GM23338 (cell line): Measurements from ENCODE around the gene CPEB3. TPM values are rescaled to one million over a fixed set of nuclear protein-coding genes. Genes with fewer than 3 reads are reported as not detected.

ENCODE experiments used
- ATAC-seq: fragments of 200-7000 bp; cut with Tn5 transposase; 3 replicates; pipeline ENCODE4 v1.9.1; 2020
- DNase-seq: peaks from one replicate; pipeline ENCODE4 v3.0.0-alpha.2; 2015; ENCODE audit warnings: low spot score
- H2AFZ ChIP-seq: fragments of 200-600 bp; sonication (generic); 2 replicates; pipeline ENCODE4 v1.8.0; 2016; ENCODE audit warnings: antibody characterized with exemption, mild to moderate bottlenecking, moderate library complexity
- H3F3A ChIP-seq: fragments of 200-600 bp; sonication (generic); replicated peaks from 2 replicates; pipeline ENCODE4 v1.8.0; 2017; ENCODE audit warnings: antibody characterized with exemption, mixed run types, low read depth
- H3K27ac ChIP-seq: fragments of 200-600 bp; sonication (generic); 2 replicates; pipeline ENCODE4 v1.6.1; 2016; ENCODE audit warnings: low read depth
- H3K27me3 ChIP-seq: fragments of 200-600 bp; sonication (generic); 2 replicates; pipeline ENCODE4 v1.8.0; 2016; ENCODE audit warnings: mild to moderate bottlenecking, mixed run types, moderate library complexity; ENCODE audit not compliant: insufficient read depth
- H3K36me3 ChIP-seq: fragments of 200-600 bp; sonication (generic); 2 replicates; pipeline ENCODE4 v1.8.0; 2016; ENCODE audit warnings: mild to moderate bottlenecking; ENCODE audit not compliant: insufficient read depth
- H3K4me1 ChIP-seq: fragments of 200-600 bp; sonication (generic); 2 replicates; pipeline ENCODE4 v1.8.0; 2016; ENCODE audit warnings: mild to moderate bottlenecking, moderate library complexity; ENCODE audit not compliant: insufficient read depth
- H3K4me2 ChIP-seq: fragments of 200-600 bp; sonication (generic); 2 replicates; pipeline ENCODE4 v1.7.1; 2017; ENCODE audit warnings: mixed run types
- H3K4me3 ChIP-seq: fragments of 200-600 bp; sonication (generic); 2 replicates; pipeline ENCODE4 v1.6.1; 2016; ENCODE audit warnings: mixed run types
- H3K79me2 ChIP-seq: fragments of 200-600 bp; sonication (generic); replicated peaks from 2 replicates; pipeline ENCODE4 v1.8.0; 2017; ENCODE audit warnings: mild to moderate bottlenecking; ENCODE audit not compliant: insufficient read depth
- H3K9me2 ChIP-seq: fragments of 200-600 bp; sonication (generic); 2 replicates; pipeline ENCODE4 v1.8.0; 2017; ENCODE audit not compliant: insufficient read depth
- H4K20me1 ChIP-seq: fragments of 200-600 bp; sonication (generic); replicated peaks from 2 replicates; pipeline ENCODE4 v1.8.0; 2017; ENCODE audit warnings: mild to moderate bottlenecking; ENCODE audit not compliant: insufficient read depth
- H3K27ac Mint-ChIP-seq: 2 replicates; pipeline ENCODE4 v1.8.0; 2020; ENCODE audit warnings: inconsistent platforms, mild to moderate bottlenecking, moderate library complexity, mixed read lengths
- H3K27me3 Mint-ChIP-seq: 3 replicates; pipeline ENCODE4 v1.8.0; 2022; ENCODE audit warnings: low read depth, mild to moderate bottlenecking, moderate library complexity, mixed read lengths, inconsistent platforms; ENCODE audit not compliant: insufficient read depth, poor library complexity
- H3K36me3 Mint-ChIP-seq: 3 replicates; pipeline ENCODE4 v1.8.0; 2021; ENCODE audit warnings: low read depth, mild to moderate bottlenecking, inconsistent platforms, moderate library complexity, mixed read lengths
- H3K4me1 Mint-ChIP-seq: 3 replicates; pipeline ENCODE4 v1.8.0; 2020; ENCODE audit warnings: mild to moderate bottlenecking, inconsistent platforms, mixed read lengths
- H3K4me3 Mint-ChIP-seq: 3 replicates; pipeline ENCODE4 v1.8.0; 2021; ENCODE audit warnings: moderate library complexity, mild to moderate bottlenecking, inconsistent platforms, mixed read lengths
- H3K9me3 Mint-ChIP-seq: 3 replicates; pipeline ENCODE4 v1.8.0; 2020; ENCODE audit warnings: moderate library complexity, mild to moderate bottlenecking, inconsistent platforms, mixed read lengths
- CREB1 ChIP-seq: fragments of 250-450 bp; sonication (Bioruptor Pico); IDR thresholded peaks from 2 replicates; pipeline ENCODE4 v1.5.0; 2020; ENCODE audit warnings: low read depth, mild to moderate bottlenecking, moderate library complexity
- EZH2 ChIP-seq: fragments of 200-600 bp; sonication (generic); IDR thresholded peaks from one replicate; pipeline ENCODE4 v1.8.0; 2017; ENCODE audit warnings: antibody characterized with exemption, mild to moderate bottlenecking, low read depth; ENCODE audit not compliant: unreplicated experiment
- EZH2phosphoT487 ChIP-seq: fragments of 200-600 bp; sonication (generic); IDR thresholded peaks from one replicate; pipeline ENCODE4 v1.8.1; 2018; ENCODE audit warnings: antibody characterized with exemption; ENCODE audit not compliant: unreplicated experiment
- JUNB ChIP-seq: IDR thresholded peaks from one replicate; pipeline ENCODE4 v1.6.1; 2016; ENCODE audit warnings: antibody characterized with exemption; ENCODE audit not compliant: unreplicated experiment
- NANOG ChIP-seq: IDR thresholded peaks from 2 replicates; pipeline ENCODE4 v1.6.1; 2016; ENCODE audit warnings: antibody characterized with exemption, borderline replicate concordance
- POLR2AphosphoS5 ChIP-seq: IDR thresholded peaks from 2 replicates; pipeline ENCODE4 v1.6.1; 2016; ENCODE audit warnings: antibody characterized with exemption, low read depth
- STAT1 ChIP-seq: IDR thresholded peaks from one replicate; pipeline ENCODE4 v1.6.1; 2016; ENCODE audit warnings: antibody characterized with exemption; ENCODE audit not compliant: unreplicated experiment
- ZNF114 ChIP-seq: fragments of 250-450 bp; sonication (Bioruptor Pico); IDR thresholded peaks from 2 replicates; pipeline ENCODE4 v1.5.0; 2020; ENCODE audit warnings: mild to moderate bottlenecking, moderate library complexity
- ZNF331 ChIP-seq: fragments of 250-450 bp; sonication (Bioruptor Pico); IDR thresholded peaks from 2 replicates; pipeline ENCODE4 v1.5.0; 2020; ENCODE audit warnings: low read depth, mild to moderate bottlenecking, moderate library complexity
- polyA plus RNA-seq: library from polyadenylated mRNA; unstranded; fragments of >200 nt; fragmentation: Nextera tagmentation; extraction: Ambion mirVana; gene quantifications from 2 replicates; pipeline ENCODE4 v1.2.1, GENCODE V29; 2016
- total RNA-seq: library from RNA; depleted of rRNA; stranded (reverse); fragments of >200 nt; shearing (Covaris generic); gene quantifications from 2 replicates; pipeline ENCODE4 v1.2.3, GENCODE V29; 2014
- TF ChIP-seq, protein P1 (sequence below), 2 experiments: fragments of 200-600 bp in 1 of 2; sonication (generic) in 1 of 2; conservative IDR thresholded peaks; 2 replicates each; pipeline versions ENCODE4 v1.5.1 to v1.6.1; 2016 to 2017; ENCODE audit warnings: antibody characterized with exemption in 2 of 2, low read depth in 2 of 2, mild to moderate bottlenecking in 2 of 2, moderate library complexity in 1 of 2
- TF ChIP-seq, protein P2 (sequence below): IDR thresholded peaks from one replicate; pipeline ENCODE4 v1.6.1; 2018; ENCODE audit warnings: antibody characterized with exemption; ENCODE audit not compliant: unreplicated experiment
- TF ChIP-seq, protein P3 (sequence below): fragments of 250-450 bp; sonication (Bioruptor Pico); IDR thresholded peaks from 2 replicates; pipeline ENCODE4 v1.5.0; 2020; ENCODE audit warnings: mild to moderate bottlenecking, moderate library complexity
- TF ChIP-seq, protein P4 (sequence below): IDR thresholded peaks from 2 replicates; pipeline ENCODE4 v1.6.1; 2016; ENCODE audit warnings: antibody characterized with exemption

Gene CPEB3
- total and polyA plus RNA-seq, 2 experiments from 2014 or later, result 0.74 to 1.9 TPM

DNA sequence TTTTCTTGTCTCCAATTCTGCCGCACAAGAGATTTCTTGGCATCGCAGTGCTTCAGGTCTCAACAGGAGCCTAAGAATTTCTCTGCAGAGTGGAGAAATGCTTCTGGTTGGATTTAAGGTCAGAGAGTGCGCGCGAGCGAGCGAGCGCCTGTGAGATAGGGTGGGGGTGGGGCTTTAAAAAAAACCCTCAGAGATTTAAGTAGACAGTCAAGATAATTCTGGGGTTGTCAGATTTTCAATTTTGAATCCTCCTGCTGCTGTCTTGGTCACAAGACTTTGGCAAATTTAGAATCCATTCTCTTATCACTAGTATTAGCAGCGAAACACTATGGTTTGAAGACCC, 49.7 kb downstream of the CPEB3 start:
- peak overlapping the region; percentile 81 for H3K4me2 ChIP-seq
- no peaks in the 10 kb centered on the region for H3K9me2 ChIP-seq
- peaks cover 23% of the 10 kb centered on the region for H3K4me1 ChIP-seq
- Mint-ChIP-seq H3K4me3 (peak overlapping the region; percentile 82), H3K27me3 (peaks cover 35% of the 10 kb centered on the region), H3K4me1 (peaks cover 26% of the 10 kb centered on the region), H3K9me3 (no peaks in the 10 kb centered on the region), H3K27ac (no peak overlapping the region), H3K36me3 (no peaks in the 10 kb centered on the region; the same call in 2 of the 3 replicates)
- no peaks in the 10 kb centered on the region for H3K79me2 ChIP-seq
- no peaks in the 10 kb centered on the region for H3K36me3 ChIP-seq
- H4K20me1 ChIP-seq, result peaks cover 6% of the 10 kb centered on the region; the same call in 1 of the 2 replicates
- TF ChIP-seq, protein P1, sequence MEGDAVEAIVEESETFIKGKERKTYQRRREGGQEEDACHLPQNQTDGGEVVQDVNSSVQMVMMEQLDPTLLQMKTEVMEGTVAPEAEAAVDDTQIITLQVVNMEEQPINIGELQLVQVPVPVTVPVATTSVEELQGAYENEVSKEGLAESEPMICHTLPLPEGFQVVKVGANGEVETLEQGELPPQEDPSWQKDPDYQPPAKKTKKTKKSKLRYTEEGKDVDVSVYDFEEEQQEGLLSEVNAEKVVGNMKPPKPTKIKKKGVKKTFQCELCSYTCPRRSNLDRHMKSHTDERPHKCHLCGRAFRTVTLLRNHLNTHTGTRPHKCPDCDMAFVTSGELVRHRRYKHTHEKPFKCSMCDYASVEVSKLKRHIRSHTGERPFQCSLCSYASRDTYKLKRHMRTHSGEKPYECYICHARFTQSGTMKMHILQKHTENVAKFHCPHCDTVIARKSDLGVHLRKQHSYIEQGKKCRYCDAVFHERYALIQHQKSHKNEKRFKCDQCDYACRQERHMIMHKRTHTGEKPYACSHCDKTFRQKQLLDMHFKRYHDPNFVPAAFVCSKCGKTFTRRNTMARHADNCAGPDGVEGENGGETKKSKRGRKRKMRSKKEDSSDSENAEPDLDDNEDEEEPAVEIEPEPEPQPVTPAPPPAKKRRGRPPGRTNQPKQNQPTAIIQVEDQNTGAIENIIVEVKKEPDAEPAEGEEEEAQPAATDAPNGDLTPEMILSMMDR (conservative IDR thresholded peaks at IDR 0.05; ENCODE audit: low read depth in 2 of 2), result no peak
- TF ChIP-seq NANOG (no peak), EZH2phosphoT487 (no peak), STAT1 (no peak), CREB1 (CRISPR knock-in tag) (no peak), JUNB (no peak), ZNF331 (no peak), EZH2 (no peak), POLR2AphosphoS5 (no peak), ZNF114 (CRISPR knock-in tag) (no peak)
- TF ChIP-seq, protein P2, sequence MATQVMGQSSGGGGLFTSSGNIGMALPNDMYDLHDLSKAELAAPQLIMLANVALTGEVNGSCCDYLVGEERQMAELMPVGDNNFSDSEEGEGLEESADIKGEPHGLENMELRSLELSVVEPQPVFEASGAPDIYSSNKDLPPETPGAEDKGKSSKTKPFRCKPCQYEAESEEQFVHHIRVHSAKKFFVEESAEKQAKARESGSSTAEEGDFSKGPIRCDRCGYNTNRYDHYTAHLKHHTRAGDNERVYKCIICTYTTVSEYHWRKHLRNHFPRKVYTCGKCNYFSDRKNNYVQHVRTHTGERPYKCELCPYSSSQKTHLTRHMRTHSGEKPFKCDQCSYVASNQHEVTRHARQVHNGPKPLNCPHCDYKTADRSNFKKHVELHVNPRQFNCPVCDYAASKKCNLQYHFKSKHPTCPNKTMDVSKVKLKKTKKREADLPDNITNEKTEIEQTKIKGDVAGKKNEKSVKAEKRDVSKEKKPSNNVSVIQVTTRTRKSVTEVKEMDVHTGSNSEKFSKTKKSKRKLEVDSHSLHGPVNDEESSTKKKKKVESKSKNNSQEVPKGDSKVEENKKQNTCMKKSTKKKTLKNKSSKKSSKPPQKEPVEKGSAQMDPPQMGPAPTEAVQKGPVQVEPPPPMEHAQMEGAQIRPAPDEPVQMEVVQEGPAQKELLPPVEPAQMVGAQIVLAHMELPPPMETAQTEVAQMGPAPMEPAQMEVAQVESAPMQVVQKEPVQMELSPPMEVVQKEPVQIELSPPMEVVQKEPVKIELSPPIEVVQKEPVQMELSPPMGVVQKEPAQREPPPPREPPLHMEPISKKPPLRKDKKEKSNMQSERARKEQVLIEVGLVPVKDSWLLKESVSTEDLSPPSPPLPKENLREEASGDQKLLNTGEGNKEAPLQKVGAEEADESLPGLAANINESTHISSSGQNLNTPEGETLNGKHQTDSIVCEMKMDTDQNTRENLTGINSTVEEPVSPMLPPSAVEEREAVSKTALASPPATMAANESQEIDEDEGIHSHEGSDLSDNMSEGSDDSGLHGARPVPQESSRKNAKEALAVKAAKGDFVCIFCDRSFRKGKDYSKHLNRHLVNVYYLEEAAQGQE, result no peak
- TF ChIP-seq, protein P3, sequence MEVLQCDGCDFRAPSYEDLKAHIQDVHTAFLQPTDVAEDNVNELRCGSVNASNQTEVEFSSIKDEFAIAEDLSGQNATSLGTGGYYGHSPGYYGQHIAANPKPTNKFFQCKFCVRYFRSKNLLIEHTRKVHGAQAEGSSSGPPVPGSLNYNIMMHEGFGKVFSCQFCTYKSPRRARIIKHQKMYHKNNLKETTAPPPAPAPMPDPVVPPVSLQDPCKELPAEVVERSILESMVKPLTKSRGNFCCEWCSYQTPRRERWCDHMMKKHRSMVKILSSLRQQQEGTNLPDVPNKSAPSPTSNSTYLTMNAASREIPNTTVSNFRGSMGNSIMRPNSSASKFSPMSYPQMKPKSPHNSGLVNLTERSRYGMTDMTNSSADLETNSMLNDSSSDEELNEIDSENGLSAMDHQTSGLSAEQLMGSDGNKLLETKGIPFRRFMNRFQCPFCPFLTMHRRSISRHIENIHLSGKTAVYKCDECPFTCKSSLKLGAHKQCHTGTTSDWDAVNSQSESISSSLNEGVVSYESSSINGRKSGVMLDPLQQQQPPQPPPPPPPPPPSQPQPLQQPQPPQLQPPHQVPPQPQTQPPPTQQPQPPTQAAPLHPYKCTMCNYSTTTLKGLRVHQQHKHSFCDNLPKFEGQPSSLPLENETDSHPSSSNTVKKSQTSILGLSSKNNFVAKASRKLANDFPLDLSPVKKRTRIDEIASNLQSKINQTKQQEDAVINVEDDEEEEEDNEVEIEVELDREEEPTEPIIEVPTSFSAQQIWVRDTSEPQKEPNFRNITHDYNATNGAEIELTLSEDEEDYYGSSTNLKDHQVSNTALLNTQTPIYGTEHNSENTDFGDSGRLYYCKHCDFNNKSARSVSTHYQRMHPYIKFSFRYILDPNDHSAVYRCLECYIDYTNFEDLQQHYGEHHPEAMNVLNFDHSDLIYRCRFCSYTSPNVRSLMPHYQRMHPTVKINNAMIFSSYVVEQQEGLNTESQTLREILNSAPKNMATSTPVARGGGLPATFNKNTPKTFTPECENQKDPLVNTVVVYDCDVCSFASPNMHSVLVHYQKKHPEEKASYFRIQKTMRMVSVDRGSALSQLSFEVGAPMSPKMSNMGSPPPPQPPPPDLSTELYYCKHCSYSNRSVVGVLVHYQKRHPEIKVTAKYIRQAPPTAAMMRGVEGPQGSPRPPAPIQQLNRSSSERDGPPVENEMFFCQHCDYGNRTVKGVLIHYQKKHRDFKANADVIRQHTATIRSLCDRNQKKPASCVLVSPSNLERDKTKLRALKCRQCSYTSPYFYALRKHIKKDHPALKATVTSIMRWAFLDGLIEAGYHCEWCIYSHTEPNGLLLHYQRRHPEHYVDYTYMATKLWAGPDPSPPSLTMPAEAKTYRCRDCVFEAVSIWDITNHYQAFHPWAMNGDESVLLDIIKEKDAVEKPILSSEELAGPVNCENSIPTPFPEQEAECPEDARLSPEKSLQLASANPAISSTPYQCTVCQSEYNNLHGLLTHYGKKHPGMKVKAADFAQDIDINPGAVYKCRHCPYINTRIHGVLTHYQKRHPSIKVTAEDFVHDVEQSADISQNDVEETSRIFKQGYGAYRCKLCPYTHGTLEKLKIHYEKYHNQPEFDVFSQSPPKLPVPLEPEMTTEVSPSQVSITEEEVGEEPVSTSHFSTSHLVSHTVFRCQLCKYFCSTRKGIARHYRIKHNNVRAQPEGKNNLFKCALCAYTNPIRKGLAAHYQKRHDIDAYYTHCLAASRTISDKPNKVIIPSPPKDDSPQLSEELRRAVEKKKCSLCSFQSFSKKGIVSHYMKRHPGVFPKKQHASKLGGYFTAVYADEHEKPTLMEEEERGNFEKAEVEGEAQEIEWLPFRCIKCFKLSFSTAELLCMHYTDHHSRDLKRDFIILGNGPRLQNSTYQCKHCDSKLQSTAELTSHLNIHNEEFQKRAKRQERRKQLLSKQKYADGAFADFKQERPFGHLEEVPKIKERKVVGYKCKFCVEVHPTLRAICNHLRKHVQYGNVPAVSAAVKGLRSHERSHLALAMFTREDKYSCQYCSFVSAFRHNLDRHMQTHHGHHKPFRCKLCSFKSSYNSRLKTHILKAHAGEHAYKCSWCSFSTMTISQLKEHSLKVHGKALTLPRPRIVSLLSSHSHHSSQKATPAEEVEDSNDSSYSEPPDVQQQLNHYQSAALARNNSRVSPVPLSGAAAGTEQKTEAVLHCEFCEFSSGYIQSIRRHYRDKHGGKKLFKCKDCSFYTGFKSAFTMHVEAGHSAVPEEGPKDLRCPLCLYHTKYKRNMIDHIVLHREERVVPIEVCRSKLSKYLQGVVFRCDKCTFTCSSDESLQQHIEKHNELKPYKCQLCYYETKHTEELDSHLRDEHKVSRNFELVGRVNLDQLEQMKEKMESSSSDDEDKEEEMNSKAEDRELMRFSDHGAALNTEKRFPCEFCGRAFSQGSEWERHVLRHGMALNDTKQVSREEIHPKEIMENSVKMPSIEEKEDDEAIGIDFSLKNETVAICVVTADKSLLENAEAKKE (CRISPR knock-in tag), result no peak
- TF ChIP-seq, protein P4, sequence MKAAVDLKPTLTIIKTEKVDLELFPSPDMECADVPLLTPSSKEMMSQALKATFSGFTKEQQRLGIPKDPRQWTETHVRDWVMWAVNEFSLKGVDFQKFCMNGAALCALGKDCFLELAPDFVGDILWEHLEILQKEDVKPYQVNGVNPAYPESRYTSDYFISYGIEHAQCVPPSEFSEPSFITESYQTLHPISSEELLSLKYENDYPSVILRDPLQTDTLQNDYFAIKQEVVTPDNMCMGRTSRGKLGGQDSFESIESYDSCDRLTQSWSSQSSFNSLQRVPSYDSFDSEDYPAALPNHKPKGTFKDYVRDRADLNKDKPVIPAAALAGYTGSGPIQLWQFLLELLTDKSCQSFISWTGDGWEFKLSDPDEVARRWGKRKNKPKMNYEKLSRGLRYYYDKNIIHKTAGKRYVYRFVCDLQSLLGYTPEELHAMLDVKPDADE, result no peak
- H3K27ac ChIP-seq, result 0 out of 2 replicates have a peak overlapping the region, but pooled peaks have one; percentile 6
- DNase-seq, result peak; percentile 72
- H3K4me3 ChIP-seq, result peak overlapping the region; percentile 52
- H3F3A ChIP-seq, result peaks cover 6% of the 10 kb centered on the region
- peaks cover 63% of the 10 kb centered on the region for H3K27me3 ChIP-seq
- peak; percentile 14 for ATAC-seq
- H2AFZ ChIP-seq, result no peak overlapping the region
